HK-2 (cell line): Measurements from ENCODE around the gene CHTF18.
"Not testable (repeated sequence)": the region's sequence is repeated elsewhere in the genome, so short reads cannot be mapped to it uniquely, and the experiment has no call there.

Experiments
- DNase-seq: peaks from one replicate; pipeline ENCODE4 v3.0.0-alpha.2; 2018; ENCODE audit not compliant: unreplicated experiment

The CHTF18 gene

DNA sequence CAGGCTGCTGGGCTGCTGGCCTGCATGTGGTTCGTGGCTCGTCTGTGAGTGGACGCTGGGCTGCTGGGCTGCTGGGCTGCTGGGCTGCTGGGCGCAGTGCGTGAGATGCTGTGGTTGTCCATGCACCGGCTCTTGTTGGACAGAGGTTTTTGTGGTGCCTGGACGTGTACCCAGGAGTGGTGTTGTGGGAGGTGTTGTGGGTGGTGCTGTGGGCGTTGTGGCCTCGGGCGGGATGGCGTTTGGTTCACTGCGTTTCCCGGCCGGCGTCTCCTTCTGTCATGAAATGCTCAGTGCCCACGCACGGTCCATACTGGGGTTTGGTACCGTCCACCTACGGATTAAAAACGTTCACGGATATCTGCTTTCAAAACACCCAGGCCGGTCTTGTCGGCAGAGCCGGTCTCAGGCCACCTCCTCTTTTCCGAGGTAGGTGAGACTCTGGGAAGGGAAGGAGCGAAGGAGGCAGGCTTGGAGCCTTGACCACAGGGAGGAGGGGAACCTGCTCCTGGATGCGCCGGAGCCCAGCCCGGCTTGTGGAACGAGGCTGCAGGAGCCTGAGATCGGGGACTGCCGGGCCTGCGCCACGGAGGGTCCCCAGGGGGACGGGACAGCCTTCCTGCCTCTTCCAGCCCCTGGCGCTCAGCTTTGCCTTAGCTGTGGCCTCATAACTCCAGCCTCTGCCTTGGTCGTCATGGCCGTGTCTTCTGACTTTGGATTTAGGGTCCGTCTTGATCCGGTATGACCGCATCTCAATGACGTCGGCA lies 41.9 kb downstream of the CHTF18 start:
- no peak for DNase-seq

DNA sequence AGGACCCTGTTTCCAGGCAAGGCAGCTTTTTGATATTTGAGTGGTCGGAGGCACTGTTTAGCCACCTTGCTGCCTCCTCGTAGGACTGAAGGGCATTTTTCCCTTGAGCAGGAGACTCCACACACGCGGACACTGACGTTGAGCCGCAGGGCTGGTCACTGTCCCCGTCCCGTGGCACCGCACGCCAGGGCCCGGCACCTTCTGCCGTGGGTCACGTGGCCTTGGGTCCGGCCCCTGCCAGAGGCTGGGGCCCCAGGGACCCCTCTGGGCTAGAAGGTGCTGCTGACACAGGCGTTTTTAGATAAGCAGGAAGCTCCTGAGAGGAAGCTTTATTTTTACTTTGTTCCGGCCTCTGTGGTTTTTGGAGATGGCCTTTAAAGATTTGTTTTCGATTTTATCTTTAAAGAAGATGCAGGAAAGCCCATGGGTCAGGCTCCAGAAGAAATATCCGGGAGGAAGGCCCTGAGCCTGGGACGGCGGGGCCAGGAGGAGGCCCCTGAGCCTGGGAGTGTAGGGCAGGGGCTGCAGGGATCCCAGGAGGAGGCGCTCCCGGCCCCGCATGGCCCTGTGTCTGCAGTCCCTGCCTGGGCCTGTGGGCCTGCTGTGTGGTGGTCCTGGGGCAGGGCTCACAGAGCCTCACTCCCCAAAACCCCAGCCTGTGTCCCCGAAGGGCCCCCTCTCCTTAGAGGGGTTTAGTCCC lies 42.6 kb downstream of the CHTF18 start:
- DNase-seq, result no peak

DNA sequence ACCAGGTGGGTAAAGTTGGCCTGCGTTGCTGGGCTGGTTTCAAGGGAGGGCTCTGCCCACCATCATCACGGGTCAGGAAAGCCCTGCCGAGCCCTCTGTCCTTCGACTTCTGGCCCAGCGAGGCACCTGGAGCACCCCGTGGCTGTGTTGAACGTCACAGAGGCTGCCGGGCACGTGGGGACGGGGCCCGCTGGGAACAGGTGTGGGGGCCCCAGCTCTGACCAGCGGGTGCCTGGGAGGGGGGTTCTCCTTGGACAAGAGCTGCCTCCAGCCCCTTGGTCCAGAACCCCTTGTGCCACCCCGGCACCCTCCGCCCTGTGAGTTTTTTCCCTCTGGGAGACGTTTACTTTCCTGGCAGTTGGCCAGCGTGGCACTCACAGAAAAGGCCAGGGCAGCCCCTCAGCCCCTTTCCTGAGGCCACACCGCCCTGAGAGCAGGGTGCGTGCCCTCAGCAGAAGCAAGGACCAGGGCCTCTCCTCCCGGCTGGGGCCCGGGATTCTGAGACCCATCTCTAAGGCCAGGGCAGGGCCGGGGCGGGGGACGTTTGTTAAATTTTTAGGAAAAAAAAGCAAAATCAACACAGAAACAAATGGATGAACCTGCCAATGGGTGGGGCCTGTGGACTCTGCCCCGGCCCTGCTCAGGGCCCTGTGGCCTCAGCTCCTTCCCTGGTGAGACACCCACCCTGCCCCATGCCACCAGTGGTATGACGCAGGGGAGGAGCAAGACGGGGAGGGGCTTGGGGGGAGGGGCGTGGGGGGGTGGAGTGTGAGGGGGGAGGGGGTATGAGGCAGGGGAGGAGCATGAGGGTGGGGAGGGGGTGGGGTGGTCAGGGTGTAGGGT lies 43.4 kb downstream of the CHTF18 start:
- DNase-seq, result no peak

DNA sequence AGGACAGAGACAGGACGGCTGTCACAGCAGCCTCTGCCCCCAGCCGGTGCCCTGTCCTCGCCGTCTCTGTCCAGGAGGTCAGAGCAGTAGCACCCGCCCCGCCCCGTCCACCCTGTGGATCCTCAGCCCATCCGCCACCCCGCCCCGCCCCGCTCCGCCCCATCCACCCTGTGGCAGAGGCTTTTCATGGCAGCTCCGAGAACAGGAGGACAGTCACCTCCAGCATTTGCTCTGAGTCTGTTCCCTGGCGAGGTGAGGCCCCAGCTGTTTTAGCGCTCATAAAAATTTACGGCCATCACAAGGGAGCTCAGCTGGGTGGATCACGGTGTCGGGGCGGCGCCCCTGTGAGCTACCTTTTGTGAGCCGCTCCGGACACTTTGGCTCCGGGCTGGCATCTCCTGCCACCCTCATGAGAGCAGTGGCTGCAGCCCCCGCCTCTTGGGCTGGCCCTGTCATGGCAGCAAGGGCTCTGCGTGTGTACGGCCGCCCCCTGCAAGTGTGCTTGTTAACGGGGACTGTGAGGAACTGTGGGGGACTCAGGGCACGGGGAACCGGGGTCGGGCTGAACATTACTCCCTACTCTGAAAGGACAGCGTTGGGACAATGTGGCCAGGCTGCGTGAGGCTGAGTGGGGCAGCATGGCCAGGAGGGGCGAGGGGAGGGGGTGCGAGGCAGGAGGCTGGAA lies 44.4 kb downstream of the CHTF18 start:
- DNase-seq, result no peak

DNA sequence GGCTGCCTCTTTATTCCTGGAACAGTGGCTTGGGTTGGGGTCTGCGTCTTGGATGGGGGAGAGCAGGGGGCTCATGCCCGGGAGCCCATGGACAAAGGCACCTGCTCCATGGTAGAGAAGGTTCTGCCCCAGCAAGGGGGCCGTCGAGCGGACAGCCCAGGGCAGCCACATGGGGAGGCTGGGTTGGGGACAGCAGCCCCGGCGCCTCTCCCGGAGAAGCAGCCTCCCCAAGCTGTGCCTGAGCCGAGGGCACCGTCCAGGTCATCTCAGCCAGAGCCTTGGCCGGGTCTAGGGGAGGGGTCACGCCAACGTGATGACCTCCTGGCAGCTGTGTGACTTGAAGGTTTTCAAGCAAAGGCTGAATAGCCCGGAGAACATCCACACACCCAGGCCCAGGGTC lies 45.0 kb downstream of the CHTF18 start:
- no peak for DNase-seq

DNA sequence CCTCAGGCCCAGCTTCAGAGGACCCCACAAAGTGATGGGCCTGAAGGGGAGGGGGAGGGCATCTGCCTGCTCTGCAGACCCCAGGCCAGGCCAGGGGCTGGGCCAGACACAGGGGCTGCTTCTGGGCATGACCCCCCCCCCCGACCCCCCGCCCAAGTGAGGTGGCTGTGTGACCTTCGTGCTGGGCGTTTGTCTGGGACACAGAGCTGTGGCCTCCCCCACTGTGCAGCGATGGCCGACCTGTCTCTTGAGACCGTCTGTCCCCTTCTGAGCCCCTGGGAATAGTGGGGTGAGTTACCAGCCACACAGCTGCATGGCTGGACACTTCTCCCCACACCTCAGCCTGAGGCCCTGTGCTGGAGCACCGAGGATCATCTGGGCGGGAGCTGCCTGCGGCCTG lies 47.0 kb downstream of the CHTF18 start:
- no peak for DNase-seq

DNA sequence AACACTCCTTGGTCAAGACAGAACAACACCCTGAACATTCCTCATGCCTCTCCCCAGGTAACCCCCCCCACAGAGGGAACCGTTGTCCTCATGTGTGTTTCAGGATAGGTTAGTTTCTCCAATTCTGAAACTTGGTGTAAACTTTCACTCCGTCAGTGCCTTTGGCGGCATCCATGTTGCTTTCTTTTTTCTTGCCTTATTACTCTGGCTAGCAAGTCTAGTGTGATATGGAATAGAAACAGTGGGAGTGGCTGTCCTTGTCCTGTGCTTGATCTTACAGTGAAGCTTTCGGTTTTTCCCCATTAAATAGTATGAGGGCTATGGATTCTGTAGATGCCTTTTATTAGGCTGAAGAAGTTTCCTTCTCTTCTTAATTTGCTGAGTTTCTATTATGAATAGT lies 47.8 kb downstream of the CHTF18 start:
- no peak for DNase-seq

DNA sequence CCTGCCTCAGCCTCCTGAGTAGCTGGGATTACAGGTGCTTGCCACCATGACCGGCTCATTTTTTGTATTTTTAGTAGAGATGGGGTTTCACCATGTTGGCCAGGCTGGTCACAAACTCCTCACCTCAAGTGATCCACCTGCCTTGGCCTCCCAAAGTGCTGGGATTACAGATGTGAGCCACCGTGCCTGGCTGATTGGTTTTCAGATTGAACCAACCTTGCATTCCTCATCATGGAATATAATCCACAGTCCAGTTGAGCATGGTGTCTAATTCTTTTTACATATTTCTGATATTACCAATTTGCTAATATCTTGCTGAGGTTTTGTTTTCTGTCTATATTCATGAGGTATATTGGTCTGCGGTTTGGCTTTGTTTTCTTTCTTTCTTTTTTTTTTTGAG lies 48.4 kb downstream of the CHTF18 start:
- DNase-seq, result not testable (repeated sequence)

DNA sequence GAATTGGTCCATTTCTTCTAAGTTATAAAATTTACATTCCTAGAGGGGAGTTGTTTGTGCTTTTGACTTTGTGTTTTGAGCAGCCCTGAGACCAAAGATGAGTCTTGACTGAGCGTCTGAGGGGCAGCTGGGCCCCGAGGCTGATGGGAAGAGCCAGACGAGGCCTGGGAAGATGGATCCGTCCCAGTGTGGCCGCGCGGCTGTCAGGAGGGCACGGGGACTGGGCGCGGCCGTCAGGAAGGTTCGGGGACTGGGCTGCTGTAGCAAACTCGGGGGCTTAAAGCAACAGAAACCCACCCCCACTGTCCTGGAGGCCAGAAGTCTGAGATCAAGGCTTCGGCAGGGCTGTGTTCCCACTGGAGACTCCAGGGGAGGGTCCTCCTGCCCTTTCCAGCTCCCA lies 50.3 kb downstream of the CHTF18 start:
- no peak for DNase-seq

DNA sequence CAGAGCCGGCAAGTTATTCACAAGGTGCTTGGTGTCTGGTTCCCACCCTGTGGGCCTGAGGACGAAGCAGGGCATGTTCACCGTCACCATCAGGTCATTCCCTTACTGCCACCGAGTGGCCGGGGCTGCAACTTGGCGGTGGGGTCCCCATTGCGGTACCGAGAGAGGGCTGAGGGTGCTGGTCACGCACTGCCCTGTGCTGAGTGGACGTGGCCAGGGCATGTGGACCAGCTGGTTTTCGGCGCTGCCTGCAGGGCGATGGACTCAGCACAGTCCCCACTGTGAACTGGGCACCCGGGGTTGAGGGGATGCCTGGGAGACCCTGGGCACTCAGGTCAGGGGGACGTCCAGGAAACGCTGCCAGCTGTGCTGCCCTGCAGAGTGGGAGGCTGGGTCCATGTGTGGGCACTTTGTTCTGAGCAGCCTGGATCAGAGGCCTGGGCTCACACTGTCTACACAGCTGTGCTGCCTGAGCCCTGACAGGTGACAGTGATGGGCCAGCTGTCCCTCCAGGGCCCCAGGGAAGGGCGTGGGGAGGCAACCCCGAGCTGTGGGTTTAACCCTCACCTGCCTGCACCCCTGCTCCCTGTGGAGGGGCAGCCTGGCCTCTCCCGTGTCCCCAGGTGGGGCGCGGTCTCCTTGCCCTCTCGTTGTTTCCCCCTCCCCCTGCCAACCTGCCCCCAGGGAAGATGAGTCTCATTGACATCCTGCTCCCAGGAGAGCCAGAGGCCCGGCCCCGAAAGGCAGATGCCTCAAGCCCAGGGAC lies 51.4 kb downstream of the CHTF18 start:
- no peak for DNase-seq

DNA sequence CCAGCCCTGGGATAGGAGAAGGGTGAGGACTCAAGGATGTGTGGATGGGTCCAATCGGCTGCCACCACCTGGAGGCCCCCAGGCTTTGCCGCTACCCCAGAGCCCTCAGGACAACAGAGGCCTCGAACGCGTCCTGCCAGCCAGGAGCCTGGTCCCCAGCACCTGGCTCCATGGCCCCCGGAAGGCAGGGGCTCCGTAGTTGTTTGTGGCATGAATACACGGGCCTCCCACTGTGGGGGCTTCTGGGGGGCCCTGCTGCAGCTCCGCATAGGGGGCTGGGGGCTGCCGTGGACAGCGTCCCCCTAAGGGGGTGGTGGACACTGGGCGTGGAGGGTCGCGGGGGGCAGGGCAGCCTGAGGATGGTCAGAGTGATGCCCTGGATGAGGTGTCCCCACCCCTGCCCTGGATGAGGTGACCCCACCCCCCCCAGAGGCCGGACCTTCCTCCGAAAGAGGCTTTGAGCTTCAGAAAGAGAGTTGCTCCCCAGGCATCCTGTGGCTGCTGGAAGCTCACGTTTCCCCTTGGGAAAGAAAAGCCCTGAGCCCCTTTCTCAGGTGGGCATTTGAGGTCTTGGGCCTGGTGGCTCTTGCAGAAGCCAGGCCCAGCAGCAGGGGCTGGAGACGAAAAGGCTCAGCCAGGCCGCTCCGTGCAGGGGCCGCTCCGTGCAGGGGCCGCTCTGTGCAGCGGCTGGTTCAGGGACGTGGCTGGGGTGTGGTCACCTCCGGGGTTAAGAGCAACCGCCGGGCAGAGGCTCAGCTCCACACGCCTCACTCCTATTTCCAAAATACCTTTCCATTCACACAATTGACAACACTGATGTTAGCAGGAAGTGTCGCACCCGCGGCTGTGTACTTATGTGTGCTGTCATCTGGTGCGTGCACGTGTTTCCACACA lies 52.4 kb downstream of the CHTF18 start:
- no peak for DNase-seq

DNA sequence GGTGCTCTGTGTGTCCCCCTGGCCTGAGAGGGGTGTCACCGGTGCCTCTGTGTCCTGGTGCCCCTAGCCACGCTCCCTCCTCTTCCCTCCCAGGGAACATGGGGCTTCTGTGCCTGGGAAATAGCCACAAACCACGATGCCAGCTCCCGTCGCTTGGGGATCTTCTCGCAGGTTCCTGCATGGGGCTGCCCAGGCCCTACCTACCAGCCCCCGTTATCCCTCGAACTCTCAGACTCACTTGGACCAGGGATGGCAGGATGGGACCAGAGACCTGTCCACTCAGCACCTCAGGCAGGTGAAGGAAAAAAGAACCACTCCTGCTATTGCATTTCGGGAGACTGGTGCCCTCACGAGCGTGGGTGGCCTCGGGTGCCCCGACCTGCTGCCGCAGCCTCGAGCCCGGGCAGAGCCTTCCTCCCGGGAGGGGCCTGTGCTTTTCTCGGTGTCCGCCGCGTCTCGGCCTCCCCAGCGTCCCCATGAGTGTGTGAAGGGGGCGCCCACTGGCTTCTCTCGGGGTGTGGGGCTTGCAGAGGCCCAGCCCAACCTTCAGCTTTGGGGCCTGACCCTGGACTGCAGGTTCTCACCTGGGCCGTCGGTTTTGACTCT lies 53.1 kb downstream of the CHTF18 start:
- DNase-seq, result no peak

DNA sequence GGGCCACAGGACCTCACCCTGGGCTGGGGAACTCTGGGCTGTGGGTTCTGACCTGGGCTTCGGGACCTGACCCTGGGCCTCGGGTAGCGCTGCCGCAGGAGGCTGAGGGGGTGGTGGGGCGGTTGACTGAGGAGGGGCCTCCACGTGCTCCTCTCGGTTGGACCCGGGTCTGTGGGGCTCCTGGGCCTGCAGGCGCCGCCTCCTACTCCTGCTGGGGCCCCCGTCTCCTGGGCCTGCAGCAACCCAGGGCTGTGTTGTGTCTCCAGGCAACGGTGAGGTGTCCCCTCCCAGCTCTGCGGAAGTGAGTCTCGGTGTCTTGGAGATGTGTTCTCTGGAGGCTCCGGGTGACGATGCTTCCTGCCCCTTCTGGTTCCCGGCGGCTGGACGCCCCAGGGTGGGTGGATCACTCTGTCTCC lies 53.6 kb downstream of the CHTF18 start:
- no peak for DNase-seq

DNA sequence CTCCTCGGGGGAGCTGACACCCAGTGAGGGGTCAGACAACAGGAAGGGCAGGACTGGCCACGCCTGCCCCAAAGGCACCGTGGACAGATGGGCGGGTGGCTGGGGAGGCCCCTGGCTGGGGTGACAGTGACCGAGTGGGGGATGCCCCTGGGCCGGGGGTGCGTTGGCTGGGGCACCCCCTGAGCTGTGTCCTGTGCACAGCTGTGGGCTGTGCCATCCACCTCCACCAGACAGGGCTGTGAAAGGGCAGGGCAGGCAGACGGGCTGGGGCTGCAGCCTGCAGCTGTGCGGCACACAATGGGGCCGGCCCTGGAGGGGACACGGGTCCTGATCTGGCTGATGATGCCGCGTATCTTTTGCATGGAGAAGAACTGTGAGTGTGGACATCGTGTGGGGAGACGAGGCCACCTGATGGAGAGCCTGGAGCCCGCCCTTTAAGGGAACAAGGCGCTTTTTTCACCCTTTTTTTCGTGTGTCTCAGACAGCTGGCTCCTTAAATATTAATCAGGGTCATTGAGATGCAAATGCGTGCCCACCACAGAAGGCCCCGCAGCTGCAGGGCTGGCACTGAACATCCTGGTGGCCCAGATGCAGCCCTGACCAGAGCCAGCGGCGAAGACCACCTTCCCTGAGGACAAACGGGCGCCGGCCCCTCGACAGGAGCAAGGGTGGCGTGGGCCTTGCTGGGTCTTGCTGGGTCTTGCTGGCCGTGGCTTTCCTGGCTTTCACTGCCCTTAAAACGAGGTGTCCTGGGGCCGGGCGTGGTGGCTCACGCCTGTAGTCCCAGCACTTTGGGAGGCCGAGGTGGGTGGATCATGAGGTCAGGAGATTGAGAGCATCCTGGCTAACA lies 54.5 kb downstream of the CHTF18 start:
- no peak for DNase-seq

DNA sequence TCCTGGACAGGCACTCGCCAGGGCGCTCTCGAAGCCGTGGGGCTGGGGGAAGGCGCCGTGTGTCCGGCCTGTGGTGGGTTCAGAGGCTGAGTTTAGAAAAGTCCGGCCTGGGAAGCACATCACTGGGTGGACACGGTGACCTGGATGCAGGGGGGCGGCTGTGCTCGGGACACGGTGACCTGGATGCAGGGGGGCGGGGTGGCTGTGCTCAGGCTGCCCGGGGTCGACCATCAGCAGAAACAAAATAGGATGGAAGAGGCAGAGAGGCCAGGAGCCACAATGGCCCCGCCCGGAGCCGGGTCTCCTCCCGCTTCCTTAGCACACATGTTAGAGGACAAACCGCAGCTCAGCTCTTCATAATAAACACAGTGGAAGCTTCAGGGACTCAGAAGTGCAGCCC lies 55.4 kb downstream of the CHTF18 start:
- no peak for DNase-seq

DNA sequence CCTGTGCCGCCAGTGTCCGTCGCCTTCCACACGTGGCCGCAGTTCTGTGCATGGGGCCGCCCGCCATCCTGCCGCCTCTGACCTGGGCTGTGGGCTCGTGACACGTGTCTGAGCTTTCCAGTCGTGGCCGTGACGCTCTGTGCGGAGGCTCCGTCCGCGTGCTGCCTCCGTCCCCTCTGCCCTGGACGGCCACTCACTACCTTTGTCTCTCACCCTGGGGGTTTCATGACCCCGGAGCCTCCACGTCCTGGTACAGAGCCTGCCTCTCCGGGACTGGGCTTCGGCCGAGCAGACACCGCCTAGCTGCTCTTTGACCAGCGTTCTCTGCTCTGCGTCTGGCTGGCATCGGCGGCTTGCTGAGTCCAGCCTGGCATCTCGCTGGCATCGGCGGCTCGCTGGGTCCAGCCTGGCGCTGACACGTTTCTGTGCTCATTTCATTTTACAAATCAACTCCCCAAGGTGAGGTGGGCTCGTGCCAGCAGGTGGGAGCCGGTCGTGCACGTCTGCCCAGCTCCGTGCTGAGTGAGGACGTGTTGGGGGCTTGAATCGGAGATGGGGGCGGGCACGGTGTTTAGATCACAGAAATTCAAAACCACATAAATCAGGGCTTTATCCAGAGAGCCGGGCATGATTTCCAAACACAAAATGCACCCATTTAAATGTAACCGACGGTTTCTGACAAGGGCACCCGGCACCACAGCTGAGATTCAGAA lies 56.4 kb downstream of the CHTF18 start:
- no peak for DNase-seq

DNA sequence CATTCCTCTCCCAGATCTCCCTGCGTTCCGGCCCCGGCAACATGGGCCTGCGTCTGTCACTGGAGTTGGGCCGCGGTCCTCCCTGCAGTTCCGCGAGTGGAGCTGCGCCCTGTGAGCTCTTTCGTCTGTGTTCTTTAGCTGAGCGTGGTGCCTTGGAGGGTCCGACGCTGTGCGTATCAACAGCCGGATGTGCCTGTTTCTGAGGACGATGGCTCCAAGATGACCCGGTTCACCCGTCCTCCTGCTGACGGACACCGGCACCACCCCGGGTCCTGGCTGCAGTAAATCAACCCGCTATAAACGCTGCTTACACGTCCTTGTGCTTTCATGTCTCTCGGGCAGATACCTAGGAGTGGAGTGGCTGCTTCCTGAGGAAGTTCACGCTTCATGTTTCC lies 56.9 kb downstream of the CHTF18 start:
- no peak for DNase-seq

DNA sequence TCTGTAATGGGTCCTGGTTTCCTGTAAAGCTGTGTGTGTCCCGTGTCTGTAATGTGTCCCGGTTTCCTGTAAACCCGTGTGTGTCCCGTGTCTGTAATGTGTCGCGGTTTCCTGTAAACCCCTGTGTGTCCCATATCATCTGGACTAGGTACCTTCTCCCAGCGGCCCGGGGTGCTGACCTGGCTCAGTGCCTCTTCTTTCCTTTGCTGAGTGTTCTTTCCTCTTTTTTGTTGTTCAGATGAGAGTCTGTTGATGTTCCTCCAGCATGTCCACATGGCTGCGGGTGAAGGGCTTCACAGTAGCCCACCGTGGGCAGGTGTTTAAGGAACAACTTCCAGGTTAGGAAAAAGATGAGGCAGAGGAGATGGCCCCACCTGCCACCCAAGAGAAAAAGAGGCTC lies 58.7 kb downstream of the CHTF18 start:
- DNase-seq, result no peak
